Activated effector memory CD4-positive, alpha-beta T cell treated with anti-CD3 and anti-CD28 coated beads, Interleukin-2, amount 50 U/mL, for 16 hours (primary cell): ENCODE measurements around the gene NECTIN2.
"Not testable (repeated sequence)": the region's sequence is repeated elsewhere in the genome, so short reads cannot be mapped to it uniquely, and the experiment has no call there.

Experiments
- DNase-seq: peaks from one replicate; pipeline ENCODE4 v3.0.0-alpha.2; 2020

The NECTIN2 gene

DNA sequence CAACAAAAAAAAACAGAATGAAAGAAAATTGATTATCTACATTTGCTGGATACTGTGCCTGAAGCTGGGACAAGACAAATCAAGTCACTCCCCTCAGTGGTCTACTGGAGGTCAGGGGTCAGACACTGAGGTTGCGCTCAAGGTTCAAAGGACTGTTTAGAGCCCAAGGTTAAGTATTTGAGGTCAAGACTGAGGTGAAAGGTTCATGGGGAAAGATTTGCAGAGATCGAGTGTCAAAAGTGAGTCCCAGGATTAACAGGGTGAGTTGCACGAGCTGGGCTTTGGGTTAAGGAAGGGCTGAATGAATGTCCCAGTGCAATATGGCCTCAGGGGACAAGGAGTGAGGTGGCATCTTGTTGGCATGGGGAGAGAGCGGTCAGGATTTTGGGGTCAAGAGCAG, 41.6 kb downstream of the NECTIN2 start:
- no peak for DNase-seq

DNA sequence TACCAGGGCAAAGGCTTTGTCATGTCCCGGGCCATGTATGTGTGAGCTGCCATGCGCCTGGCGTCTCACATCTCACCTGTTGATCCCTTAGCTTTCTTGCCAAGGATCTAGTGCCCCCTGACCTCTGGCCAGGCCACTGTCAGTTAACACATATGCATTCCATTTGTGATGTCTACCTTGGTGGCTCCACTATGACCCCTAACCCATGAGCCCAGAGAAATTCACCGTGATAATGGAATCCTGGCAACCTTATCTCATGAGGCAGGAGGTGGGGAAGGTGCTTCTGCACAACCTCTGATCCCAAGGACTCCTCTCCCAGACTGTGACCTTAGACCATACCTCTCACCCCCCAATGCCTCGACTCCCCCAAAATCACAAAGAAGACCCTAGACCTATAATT, 42.2 kb downstream of the NECTIN2 start:
- DNase-seq, result not testable (repeated sequence)

DNA sequence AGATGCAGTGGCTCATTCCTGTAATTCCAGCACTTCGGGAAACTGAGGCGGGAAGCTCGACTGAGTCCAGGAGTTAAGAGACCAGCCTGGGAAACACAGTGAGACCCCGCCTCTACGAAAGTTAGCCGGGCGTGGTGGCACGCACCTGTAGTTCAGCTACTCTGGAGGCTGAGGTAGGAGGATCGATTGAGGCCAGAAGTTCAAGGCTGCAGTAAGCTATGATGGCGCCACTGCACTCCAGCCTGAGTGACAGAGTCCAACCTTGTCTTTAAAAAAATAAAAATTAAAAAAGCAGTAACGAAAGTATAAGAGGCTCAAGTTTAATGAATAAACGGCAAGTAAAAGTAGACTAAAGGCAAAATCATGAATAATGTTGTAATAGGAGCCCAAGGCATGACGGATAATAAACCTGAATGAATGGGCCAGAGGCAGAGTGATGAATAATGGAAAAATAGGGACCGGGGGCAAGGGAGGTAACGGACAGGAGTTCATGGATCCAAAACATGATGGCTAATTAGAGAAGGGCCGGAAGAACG, 43.8 kb downstream of the NECTIN2 start:
- no peak for DNase-seq

DNA sequence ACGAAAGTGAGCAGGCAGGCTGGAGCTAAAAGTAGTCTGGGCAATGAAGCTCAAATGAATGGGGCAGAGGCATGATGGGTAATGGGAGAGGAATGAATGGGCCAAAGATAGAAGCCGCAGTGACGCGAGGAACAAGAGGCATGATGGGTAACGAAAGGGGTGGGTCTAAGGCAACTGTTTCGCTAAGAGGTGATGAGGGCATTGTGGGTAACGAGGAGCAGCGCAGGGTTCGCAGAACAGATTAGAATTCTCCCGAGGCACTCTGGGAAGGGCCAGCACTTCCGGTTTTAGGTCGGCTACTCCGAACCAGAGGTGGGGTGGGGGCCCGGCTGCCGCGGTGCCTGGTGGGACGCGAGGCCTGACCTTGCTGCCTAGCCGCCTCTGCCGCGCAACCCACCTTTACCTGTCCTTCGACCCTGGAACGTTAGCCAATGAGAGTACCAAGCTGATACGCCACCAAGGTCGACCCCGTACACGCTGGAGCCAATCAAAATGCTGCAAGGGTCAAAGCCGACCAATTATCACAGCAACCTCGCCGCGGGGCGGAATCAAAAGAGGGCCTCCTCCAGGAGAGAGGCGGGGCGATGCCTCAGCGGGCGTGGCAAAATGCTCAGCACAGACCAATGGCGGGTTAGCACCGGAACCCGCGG, 44.4 kb downstream of the NECTIN2 start:
- peak; percentile 100 for DNase-seq

DNA sequence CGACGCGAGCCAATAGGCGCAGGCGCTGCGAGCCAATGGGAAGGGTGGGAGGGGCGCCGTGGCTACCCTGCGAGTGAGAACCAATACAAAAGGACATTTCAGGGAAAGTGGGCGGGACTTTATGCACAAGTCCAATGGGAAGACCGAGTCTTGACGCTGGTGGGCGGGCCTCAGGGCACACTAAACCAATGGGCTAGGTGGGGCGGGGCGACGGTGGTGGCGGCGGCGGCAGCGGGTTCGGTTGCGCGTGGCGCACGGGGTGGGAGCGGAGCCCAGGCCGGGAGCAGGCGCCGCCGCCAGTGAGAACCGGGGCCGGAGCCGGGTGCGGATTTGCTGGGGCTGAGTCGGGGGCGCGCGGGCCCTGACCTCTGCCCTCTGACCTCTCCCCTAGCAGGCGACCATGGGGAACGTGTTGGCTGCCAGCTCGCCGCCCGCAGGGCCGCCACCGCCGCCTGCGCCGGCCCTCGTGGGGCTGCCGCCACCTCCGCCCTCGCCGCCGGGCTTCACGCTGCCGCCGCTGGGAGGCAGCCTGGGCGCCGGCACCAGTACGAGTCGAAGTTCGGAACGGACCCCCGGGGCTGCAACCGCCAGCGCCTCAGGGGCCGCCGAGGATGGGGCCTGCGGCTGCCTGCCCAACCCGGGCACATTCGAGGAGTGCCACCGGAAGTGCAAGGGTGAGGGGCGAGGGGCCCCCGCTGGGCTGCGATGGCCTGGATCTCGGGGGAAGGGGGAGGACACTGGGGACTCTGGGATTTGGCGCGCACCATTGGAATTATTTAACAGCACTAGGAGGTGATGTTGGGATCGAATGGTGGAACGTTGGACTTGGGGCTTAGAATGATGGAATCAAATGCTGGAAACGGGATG, 45.2 kb downstream of the NECTIN2 start, which contains the start of gene TOMM40:
Gene TOMM40 (plus strand): TSS at position 239 of the 867 bp plus-strand sequence. CDS start 162 bp downstream, at position 401.
- no peak for DNase-seq

DNA sequence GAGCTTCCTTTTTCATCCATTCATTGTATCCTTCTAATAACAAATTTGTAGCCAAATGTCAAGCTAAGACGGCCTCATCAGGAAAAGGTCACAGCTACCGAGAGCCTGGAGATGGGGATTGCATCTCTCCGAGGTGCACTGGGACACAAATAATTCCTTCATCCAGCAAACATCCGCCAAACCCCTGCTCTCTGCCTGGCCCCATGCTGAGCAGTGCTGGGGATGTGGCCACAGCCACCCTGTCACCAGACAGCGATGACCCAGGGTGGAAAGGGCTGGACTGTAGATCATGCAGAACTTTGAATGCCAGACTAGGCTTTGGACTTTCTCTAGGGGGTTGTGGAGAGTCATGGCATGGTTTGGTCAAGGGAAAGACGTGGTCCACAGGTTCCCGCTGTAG, 46.8 kb downstream of the NECTIN2 start:
- DNase-seq, result no peak

DNA sequence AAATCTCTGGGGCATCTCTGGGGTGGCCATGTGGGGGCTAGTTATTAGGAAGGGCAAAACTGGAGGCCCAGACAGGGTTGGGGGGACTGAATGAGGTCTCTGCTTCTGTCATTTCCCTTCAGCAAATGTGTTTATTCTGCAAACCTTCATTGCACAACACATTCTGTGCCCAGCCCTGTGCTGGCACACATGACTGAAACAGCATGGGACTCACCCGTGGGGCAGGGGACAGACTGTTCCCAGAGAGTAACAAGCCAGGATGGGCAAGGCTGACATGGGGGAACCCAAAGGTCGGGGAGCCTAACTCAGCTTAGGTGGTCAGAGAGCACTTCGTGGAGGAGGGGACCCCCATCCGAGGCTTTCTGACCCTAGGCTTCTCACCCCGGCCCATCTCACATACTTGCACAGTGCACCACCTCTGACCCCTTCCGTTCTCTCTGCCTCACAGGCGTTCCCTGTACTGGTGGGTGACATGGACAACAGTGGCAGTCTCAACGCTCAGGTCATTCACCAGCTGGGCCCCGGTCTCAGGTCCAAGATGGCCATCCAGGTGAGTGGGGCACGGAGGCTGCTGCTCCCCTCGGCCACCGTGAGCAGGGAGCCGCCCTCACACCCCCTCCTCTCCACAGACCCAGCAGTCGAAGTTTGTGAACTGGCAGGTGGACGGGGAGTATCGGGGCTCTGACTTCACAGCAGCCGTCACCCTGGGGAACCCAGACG, 47.4 kb downstream of the NECTIN2 start:
- DNase-seq, result no peak

DNA sequence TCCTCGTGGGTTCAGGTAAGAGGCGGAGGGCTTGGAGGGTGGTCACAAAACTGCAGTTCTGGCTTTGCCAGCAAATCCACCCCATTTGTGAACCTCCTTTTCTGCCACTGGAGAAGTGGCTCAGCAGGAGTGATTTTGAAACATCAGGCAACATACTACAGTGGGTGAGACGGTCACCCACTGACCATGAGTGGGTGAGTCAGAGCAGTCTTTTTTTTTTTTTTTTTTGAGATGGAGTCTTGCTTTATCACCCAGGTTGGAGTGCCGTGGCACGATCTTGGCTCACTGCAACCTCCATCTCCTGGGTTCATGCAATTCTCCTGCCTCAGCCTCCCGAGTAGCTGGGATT, 47.9 kb downstream of the NECTIN2 start:
- DNase-seq, result no peak

DNA sequence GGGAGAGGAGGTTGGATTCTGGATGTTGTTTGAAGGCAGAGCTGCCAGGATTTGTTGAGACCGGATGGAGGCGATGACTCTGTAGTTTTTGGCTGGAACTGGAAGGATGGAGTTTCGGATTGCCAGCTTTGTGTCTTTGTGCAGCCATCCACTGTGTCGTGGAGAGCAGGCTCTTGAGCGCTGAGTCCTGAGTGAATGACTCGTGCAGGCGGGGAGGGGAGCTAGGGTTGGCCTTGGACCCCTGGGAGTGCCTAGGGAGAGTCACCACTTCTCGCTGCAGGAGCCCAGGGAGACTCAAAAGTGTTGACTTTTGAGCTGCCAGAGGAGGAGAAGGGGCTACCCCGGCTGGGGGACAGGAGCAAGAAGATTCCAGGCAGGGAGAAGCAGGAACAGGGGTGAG, 48.8 kb downstream of the NECTIN2 start:
- no peak for DNase-seq

DNA sequence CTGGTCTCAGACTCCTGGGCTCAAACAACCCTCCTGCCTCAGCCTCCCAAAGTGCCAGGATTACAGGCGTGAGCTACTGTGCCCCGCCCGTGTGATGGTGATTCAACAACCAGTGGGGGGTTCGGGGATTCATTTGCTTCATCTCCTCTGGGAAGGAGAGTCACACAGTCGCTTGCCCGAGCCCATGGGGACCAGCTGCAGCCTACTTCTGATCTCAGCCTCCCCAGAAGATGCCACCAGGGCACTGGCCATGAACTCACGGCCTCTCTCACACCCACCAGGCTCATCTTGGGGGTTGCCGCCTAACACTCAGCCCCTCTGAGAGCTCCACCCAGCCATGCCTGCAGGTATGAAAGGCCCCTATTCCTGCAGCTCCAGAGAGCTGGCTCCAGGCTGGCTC, 51.7 kb downstream of the NECTIN2 start:
- DNase-seq, result no peak

DNA sequence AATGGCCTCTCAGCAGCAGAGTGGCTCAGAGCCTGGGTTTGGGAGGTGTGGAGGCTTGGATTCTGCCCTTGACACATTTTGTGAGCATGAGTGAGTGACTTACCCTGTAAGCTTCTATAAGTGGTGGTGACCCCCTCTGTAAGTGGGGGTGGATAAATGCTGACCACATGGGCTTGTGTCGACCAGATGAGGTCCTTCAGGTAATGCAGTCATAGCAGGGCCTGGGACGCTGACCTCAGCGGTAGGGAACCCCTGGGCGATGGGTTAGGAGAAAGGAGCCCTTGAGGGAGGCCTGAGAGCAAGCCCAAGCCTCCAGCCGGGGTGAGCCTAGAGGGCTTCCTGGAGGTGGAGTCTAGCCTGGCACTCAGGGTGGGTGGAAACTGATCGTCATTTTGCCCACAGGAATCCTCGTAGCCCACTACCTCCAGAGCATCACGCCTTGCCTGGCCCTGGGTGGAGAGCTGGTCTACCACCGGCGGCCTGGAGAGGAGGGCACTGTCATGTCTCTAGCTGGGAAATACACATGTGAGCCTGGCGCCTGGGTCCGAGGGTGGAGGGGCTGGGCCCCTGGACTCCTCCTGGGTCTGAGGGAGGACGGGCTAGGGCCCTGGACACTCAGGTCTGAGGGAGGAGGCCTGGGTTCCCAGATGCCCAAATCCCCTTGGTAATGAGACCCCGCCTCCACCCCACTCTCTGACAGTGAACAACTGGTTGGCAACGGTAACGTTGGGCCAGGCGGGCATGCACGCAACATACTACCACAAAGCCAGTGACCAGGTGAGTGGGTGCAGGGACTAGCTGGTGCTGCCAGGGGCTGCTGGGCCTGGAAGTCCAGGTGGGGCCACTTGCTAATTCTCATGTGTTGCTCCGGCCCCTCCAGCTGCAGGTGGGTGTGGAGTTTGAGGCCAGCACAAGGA, 54.5 kb downstream of the NECTIN2 start:
- DNase-seq, result no peak

DNA sequence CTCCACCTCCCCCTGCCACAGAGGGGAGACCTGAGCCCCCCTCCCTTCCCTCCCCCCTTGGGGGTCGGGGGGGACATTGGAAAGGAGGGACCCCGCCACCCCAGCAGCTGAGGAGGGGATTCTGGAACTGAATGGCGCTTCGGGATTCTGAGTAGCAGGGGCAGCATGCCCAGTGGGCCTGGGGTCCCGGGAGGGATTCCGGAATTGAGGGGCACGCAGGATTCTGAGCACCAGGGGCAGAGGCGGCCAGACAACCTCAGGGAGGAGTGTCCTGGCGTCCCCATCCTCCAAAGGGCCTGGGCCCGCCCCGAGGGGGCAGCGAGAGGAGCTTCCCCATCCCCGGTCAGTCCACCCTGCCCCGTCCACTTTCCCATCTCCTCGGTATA, 57.1 kb downstream of the NECTIN2 start:
- no peak for DNase-seq

DNA sequence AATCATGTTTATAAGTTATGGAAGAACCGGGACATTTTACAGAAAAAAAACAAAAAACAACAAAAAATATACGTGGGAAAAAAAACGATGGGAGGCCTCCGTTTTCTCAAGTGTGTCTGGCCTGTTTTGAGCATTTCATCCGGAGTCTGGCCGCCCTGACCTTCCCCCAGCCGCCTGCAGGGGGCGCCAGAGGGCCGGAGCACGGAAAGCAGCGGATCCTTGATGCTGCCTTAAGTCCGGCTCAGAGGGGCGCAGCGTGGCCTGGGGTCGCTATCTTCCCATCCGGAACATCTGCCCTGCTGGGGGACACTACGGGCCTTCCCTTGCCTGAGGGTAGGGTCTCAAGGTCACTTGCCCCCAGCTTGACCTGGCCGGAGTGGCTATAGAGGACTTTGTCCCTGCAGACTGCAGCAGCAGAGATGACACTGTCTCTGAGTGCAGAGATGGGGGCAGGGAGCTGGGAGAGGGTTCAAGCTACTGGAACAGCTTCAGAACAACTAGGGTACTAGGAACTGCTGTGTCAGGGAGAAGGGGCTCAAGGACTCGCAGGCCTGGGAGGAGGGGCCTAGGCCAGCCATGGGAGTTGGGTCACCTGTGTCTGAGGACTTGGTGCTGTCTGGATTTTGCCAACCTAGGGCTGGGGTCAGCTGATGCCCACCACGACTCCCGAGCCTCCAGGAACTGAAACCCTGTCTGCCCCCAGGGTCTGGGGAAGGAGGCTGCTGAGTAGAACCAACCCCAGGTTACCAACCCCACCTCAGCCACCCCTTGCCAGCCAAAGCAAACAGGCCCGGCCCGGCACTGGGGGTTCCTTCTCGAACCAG, 57.7 kb downstream of the NECTIN2 start:
- peak; percentile 92 for DNase-seq

DNA sequence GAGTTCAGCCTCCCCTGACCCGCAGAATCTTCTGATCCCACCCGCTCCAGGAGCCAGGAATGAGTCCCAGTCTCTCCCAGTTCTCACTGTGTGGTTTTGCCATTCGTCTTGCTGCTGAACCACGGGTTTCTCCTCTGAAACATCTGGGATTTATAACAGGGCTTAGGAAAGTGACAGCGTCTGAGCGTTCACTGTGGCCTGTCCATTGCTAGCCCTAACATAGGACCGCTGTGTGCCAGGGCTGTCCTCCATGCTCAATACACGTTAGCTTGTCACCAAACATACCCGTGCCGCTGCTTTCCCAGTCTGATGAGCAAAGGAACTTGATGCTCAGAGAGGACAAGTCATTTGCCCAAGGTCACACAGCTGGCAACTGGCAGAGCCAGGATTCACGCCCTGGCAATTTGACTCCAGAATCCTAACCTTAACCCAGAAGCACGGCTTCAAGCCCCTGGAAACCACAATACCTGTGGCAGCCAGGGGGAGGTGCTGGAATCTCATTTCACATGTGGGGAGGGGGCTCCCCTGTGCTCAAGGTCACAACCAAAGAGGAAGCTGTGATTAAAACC, 58.4 kb downstream of the NECTIN2 start:
- no peak for DNase-seq

DNA sequence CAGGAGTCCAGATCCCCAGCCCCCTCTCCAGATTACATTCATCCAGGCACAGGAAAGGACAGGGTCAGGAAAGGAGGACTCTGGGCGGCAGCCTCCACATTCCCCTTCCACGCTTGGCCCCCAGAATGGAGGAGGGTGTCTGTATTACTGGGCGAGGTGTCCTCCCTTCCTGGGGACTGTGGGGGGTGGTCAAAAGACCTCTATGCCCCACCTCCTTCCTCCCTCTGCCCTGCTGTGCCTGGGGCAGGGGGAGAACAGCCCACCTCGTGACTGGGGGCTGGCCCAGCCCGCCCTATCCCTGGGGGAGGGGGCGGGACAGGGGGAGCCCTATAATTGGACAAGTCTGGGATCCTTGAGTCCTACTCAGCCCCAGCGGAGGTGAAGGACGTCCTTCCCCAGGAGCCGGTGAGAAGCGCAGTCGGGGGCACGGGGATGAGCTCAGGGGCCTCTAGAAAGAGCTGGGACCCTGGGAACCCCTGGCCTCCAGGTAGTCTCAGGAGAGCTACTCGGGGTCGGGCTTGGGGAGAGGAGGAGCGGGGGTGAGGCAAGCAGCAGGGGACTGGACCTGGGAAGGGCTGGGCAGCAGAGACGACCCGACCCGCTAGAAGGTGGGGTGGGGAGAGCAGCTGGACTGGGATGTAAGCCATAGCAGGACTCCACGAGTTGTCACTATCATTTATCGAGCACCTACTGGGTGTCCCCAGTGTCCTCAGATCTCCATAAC, 59.5 kb downstream of the NECTIN2 start, which contains the start of gene APOE:
Gene APOE (plus strand): TSS at position 360 of the 724 bp plus-strand sequence. CDS start 829 bp downstream, outside the sequence.
- DNase-seq, result no peak

DNA sequence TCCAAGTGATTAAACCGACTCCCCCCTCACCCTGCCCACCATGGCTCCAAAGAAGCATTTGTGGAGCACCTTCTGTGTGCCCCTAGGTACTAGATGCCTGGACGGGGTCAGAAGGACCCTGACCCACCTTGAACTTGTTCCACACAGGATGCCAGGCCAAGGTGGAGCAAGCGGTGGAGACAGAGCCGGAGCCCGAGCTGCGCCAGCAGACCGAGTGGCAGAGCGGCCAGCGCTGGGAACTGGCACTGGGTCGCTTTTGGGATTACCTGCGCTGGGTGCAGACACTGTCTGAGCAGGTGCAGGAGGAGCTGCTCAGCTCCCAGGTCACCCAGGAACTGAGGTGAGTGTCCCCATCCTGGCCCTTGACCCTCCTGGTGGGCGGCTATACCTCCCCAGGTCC, 61.5 kb downstream of the NECTIN2 start:
- no peak for DNase-seq

DNA sequence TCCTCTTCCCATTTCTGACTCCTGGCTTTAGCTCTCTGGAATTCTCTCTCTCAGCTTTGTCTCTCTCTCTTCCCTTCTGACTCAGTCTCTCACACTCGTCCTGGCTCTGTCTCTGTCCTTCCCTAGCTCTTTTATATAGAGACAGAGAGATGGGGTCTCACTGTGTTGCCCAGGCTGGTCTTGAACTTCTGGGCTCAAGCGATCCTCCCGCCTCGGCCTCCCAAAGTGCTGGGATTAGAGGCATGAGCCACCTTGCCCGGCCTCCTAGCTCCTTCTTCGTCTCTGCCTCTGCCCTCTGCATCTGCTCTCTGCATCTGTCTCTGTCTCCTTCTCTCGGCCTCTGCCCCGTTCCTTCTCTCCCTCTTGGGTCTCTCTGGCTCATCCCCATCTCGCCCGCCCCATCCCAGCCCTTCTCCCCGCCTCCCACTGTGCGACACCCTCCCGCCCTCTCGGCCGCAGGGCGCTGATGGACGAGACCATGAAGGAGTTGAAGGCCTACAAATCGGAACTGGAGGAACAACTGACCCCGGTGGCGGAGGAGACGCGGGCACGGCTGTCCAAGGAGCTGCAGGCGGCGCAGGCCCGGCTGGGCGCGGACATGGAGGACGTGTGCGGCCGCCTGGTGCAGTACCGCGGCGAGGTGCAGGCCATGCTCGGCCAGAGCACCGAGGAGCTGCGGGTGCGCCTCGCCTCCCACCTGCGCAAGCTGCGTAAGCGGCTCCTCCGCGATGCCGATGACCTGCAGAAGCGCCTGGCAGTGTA, 62.2 kb downstream of the NECTIN2 start:
- DNase-seq, result no peak

DNA sequence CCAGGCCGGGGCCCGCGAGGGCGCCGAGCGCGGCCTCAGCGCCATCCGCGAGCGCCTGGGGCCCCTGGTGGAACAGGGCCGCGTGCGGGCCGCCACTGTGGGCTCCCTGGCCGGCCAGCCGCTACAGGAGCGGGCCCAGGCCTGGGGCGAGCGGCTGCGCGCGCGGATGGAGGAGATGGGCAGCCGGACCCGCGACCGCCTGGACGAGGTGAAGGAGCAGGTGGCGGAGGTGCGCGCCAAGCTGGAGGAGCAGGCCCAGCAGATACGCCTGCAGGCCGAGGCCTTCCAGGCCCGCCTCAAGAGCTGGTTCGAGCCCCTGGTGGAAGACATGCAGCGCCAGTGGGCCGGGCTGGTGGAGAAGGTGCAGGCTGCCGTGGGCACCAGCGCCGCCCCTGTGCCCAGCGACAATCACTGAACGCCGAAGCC, 62.8 kb downstream of the NECTIN2 start:
- DNase-seq, result no peak

DNA sequence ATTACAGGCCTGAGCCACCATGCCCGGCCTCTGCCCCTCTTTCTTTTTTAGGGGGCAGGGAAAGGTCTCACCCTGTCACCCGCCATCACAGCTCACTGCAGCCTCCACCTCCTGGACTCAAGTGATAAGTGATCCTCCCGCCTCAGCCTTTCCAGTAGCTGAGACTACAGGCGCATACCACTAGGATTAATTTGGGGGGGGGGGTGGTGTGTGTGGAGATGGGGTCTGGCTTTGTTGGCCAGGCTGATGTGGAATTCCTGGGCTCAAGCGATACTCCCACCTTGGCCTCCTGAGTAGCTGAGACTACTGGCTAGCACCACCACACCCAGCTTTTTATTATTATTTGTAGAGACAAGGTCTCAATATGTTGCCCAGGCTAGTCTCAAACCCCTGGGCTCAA, 63.7 kb downstream of the NECTIN2 start:
- DNase-seq, result no peak
